GM12892 (cell line): ENCODE data around the gene OBSCN.
A peak's percentile ranks its signal among the peaks of the same experiment; 100 is the strongest.

Source experiments
- POLR2A ChIP-seq: IDR thresholded peaks from 2 replicates; pipeline ENCODE4 v1.6.1; 2011; ENCODE audit warnings: low read depth, low read length, control low read depth
- POLR2AphosphoS5 ChIP-seq: IDR thresholded peaks from 2 replicates; pipeline ENCODE4 v1.6.1; 2011; ENCODE audit warnings: low read depth, low read length, control low read depth

GRCh38 chr1:228165372-228166169 is 42.3 kb upstream of the OBSCN start, which contains the start of gene IBA57:
- TF ChIP-seq POLR2AphosphoS5 (peak; percentile 93), POLR2A (peak; percentile 97)
